ENCODE results near the gene COPA. TPM values are rescaled to one million over a fixed set of nuclear protein-coding genes. Genes with fewer than 3 reads are reported as not detected.

Gene COPA
- total and polyA plus RNA-seq, 10 of the 15 experiments (the other 5 are each of a cell fraction or from before 2014, with no cell fraction given): 53.7 to 180 (median 123) TPM

GRCh38 chr1:160261893-160262794, 80.9 kb downstream of the COPA start, which contains the start of gene DCAF8 (continued):
- TF ChIP-seq POLR2AphosphoS2 (IDR thresholded peaks at IDR 0.05; ENCODE audit: low read depth, low read length) (peak; percentile 90), MTA3 (IDR thresholded peaks at IDR 0.05; ENCODE audit: borderline replicate concordance, low read length) (no peak; the same call in 1 of the 2 replicates), SRF (IDR thresholded peaks at IDR 0.05; ENCODE audit: low read depth in 2 of 2, low read length in 2 of 2) (no peak), NFXL1 (IDR thresholded peaks at IDR 0.05; ENCODE audit: borderline replicate concordance) (no peak), HSF1 (IDR thresholded peaks at IDR 0.05; ENCODE audit: low read depth, low read length) (no peak), IKZF1 (conservative IDR thresholded peaks at IDR 0.05) (peak; percentile 63), SUZ12 (IDR thresholded peaks at IDR 0.05; ENCODE audit: unreplicated experiment) (no peak), CREB1 (IDR thresholded peaks at IDR 0.05; ENCODE audit: low read depth) (peak; percentile 70; the same call in 1 of the 2 replicates), EGR1 (IDR thresholded peaks at IDR 0.05; ENCODE audit: borderline replicate concordance in 1 of 2, low read depth in 2 of 2, low read length in 2 of 2) (peak in 1 of 2 experiments; percentile 94; a peak in 2 of 3 replicates), RELA (IDR thresholded peaks at IDR 0.05; ENCODE audit: borderline replicate concordance, partially characterized antibody) (no peak), IRF3 (IDR thresholded peaks at IDR 0.05) (no peak), BACH1 (IDR thresholded peaks at IDR 0.05; ENCODE audit: borderline replicate concordance) (peak; percentile 40), GABPA (IDR thresholded peaks at IDR 0.05; ENCODE audit: low read depth) (no peak), BCLAF1 (IDR thresholded peaks at IDR 0.05) (no peak), CREM (IDR thresholded peaks at IDR 0.05; ENCODE audit: low read depth) (0 out of 2 replicates have a peak, but pooled peaks have one; percentile 48), RFX5 (IDR thresholded peaks at IDR 0.05; ENCODE audit: low read depth, low read length) (no peak), ZNF687 (IDR thresholded peaks at IDR 0.05) (no peak; the same call in 1 of the 2 replicates), ZNF24 (IDR thresholded peaks at IDR 0.05) (no peak)

All from GM12878 (cell line).